GM10266 (cell line): ENCODE data around the gene TRMT44.
"Not testable (repeated sequence)": the region's sequence is repeated elsewhere in the genome, so short reads cannot be mapped to it uniquely, and the experiment has no call there.

Experiments used
- DNase-seq: peaks from one replicate; pipeline ENCODE4 v3.0.0; 2012; ENCODE audit errors: extremely low spot score
- CTCF ChIP-seq: IDR thresholded peaks from 2 replicates; pipeline ENCODE4 v1.5.1; 2012; ENCODE audit warnings: mild to moderate bottlenecking, low read depth; ENCODE audit not compliant: control insufficient read depth, insufficient read depth; ENCODE audit errors: missing control alignments

TRMT44 gene

GRCh38 chr4:8480221-8480620 is 39.6 kb downstream of the TRMT44 start:
- DNase-seq: no peak
- no peak for TF ChIP-seq CTCF

- DNase-seq: not testable (repeated sequence)
Measured at GRCh38 chr4:8486643-8487042, 46.1 kb downstream of the TRMT44 start.

GRCh38 chr4:8488791-8489369 is 48.3 kb downstream of the TRMT44 start:
- TF ChIP-seq CTCF: no peak
- no peak for DNase-seq

GRCh38 chr4:8491478-8491877 is 50.9 kb downstream of the TRMT44 start:
- DNase-seq: not testable (repeated sequence)

- no peak for DNase-seq
- no peak for TF ChIP-seq CTCF
Measured at GRCh38 chr4:8492174-8492573, 51.6 kb downstream of the TRMT44 start.

GRCh38 chr4:8493484-8493883 is 52.9 kb downstream of the TRMT44 start:
- no peak for TF ChIP-seq CTCF
- DNase-seq: no peak

- DNase-seq: no peak
- TF ChIP-seq CTCF: no peak
Measured at GRCh38 chr4:8494218-8494617, 53.6 kb downstream of the TRMT44 start.

GRCh38 chr4:8494983-8495548 is 54.5 kb downstream of the TRMT44 start:
- no peak for TF ChIP-seq CTCF
- no peak for DNase-seq
